Liver (tissue), 2 donors: Measurements from ENCODE around the gene UBIAD1.

Experiments used
- TF ChIP-seq, protein P1 (sequence below): fragments of 150-350 bp; IDR thresholded peaks from 2 replicates; pipeline ENCODE4 v1.5.1; 2017; ENCODE audit warnings: improper control_type of control experiment, low read depth, low read length; ENCODE audit not compliant: missing input control
- TF ChIP-seq, protein P2 (sequence below): IDR thresholded peaks from 2 replicates; pipeline ENCODE4 v1.6.1; 2016; ENCODE audit warnings: antibody characterized with exemption
- TF ChIP-seq, protein P3 (sequence below): IDR thresholded peaks from 2 replicates; pipeline ENCODE4 v1.6.1; 2016; ENCODE audit warnings: antibody characterized with exemption
- donor health status: healthy.

DNA sequence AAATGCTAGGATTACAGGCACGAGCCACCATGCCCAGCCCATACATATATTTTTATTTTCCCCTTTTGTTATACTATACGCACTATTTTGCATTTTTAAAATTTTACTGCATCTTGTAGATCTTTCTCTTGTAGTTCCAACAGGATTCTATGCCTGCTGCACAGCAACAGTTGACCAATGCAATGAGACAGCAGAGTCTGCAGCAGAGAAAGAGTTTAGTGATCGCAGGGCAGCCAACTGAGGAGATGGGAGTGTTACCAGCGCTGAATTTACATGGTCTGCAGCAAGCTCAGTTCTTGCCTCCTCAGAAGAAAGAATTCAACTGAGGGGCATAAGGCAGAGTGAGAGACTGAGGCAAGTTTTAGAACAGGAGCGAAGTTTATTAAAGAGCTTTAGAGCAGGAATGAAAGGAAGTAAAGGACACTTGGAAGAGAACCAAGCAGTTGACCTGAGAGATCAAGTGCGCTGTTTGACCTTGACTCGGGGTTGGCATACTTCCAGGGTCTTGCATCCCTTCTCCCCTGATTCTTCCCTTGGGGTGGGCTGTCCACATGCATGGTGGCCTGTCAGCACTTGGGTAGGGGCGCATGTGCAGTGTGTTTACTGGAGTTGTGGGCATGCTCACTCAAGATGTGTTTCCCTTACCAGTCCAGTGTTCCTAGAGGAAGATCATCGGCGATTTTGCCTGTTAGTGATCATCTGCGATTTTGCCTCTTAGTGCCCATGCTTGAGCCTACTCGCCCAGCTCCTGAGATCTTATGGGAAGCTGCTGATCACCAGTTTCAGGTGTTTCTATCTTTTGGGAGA lies 6.5 kb upstream of the UBIAD1 start:
- TF ChIP-seq, protein P1, sequence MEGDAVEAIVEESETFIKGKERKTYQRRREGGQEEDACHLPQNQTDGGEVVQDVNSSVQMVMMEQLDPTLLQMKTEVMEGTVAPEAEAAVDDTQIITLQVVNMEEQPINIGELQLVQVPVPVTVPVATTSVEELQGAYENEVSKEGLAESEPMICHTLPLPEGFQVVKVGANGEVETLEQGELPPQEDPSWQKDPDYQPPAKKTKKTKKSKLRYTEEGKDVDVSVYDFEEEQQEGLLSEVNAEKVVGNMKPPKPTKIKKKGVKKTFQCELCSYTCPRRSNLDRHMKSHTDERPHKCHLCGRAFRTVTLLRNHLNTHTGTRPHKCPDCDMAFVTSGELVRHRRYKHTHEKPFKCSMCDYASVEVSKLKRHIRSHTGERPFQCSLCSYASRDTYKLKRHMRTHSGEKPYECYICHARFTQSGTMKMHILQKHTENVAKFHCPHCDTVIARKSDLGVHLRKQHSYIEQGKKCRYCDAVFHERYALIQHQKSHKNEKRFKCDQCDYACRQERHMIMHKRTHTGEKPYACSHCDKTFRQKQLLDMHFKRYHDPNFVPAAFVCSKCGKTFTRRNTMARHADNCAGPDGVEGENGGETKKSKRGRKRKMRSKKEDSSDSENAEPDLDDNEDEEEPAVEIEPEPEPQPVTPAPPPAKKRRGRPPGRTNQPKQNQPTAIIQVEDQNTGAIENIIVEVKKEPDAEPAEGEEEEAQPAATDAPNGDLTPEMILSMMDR: no peak
- TF ChIP-seq, protein P2, sequence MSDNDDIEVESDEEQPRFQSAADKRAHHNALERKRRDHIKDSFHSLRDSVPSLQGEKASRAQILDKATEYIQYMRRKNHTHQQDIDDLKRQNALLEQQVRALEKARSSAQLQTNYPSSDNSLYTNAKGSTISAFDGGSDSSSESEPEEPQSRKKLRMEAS: no peak
- TF ChIP-seq, protein P3, sequence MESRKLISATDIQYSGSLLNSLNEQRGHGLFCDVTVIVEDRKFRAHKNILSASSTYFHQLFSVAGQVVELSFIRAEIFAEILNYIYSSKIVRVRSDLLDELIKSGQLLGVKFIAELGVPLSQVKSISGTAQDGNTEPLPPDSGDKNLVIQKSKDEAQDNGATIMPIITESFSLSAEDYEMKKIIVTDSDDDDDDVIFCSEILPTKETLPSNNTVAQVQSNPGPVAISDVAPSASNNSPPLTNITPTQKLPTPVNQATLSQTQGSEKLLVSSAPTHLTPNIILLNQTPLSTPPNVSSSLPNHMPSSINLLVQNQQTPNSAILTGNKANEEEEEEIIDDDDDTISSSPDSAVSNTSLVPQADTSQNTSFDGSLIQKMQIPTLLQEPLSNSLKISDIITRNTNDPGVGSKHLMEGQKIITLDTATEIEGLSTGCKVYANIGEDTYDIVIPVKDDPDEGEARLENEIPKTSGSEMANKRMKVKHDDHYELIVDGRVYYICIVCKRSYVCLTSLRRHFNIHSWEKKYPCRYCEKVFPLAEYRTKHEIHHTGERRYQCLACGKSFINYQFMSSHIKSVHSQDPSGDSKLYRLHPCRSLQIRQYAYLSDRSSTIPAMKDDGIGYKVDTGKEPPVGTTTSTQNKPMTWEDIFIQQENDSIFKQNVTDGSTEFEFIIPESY: no peak
